B cell (primary cell): ENCODE results near the gene PLEKHM3.

ENCODE experiments used
- CTCF ChIP-seq: fragments of 200-600 bp; IDR thresholded peaks from one replicate; pipeline ENCODE4 v1.8.0; 2022; ENCODE audit warnings: antibody characterized with exemption, mild to moderate bottlenecking
- EZH2 ChIP-seq: IDR thresholded peaks from 2 replicates; pipeline ENCODE4 v1.6.1; 2012; ENCODE audit warnings: borderline replicate concordance, low read depth, mild to moderate bottlenecking, moderate library complexity, low read length; ENCODE audit not compliant: insufficient read depth, poor library complexity, severe bottlenecking

- TF ChIP-seq CTCF (no peak), EZH2 (no peak)
These were observed 242.9 kb downstream of the PLEKHM3 start for GRCh38 chr2:207782238-207783030.
